ENCODE measurements around the gene PFDN4.

DNA sequence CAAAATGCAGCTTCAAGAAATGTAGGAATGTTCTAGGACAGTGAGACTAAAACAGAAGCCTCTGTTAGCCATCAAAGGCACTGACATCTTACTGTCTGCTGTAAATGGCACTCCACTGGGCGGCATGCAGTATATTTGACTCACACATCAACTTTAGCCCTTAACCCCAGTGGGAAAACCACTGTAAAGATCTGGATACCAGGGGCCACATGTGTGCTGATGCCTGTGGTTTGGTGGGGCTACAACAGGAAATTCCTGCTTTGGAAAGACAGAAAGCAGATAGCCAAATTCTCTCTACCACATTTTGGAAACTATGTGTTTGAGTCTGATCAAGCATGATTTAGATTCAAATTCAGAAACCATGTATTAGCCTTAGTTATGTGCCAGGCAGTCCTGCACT is 4.3 kb downstream of the PFDN4 start:
- TF ChIP-seq, protein P1, sequence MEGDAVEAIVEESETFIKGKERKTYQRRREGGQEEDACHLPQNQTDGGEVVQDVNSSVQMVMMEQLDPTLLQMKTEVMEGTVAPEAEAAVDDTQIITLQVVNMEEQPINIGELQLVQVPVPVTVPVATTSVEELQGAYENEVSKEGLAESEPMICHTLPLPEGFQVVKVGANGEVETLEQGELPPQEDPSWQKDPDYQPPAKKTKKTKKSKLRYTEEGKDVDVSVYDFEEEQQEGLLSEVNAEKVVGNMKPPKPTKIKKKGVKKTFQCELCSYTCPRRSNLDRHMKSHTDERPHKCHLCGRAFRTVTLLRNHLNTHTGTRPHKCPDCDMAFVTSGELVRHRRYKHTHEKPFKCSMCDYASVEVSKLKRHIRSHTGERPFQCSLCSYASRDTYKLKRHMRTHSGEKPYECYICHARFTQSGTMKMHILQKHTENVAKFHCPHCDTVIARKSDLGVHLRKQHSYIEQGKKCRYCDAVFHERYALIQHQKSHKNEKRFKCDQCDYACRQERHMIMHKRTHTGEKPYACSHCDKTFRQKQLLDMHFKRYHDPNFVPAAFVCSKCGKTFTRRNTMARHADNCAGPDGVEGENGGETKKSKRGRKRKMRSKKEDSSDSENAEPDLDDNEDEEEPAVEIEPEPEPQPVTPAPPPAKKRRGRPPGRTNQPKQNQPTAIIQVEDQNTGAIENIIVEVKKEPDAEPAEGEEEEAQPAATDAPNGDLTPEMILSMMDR (IDR thresholded peaks at IDR 0.05): no peak
- no peak for TF ChIP-seq POLR2A (IDR thresholded peaks at IDR 0.05)
- no peak for TF ChIP-seq POLR2AphosphoS5 (IDR thresholded peaks at IDR 0.05)
